ENCODE results near the gene CIC.
"Not testable (repeated sequence)": the region's sequence is repeated elsewhere in the genome, so short reads cannot be mapped to it uniquely, and the experiment has no call there.

CIC gene

GRCh38 chr19:42335971-42336370, 66.9 kb downstream of the CIC start:
- no peak for DNase-seq

- DNase-seq, result not testable (repeated sequence)
Observed at GRCh38 chr19:42339126-42339860, 70.2 kb downstream of the CIC start.

DNA sequence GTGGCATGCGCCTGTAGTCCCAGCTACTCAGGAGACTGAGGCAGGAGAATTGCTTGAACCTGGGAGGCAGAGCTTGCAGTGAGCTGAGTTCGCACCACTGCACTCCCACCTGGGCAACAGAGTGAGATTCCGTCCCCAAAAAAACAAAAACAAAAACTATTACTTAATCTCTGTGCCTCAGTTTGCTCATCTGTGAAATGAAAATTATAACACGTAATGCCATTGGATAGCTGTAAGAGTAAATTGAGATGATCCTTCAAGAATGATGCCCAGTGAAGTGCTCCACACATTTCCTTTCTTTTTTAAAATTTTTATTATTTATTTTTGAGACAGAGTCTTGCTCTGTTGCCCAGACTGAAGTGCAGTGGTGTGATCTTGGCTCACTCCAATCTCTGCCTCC, 70.9 kb downstream of the CIC start:
- not testable (repeated sequence) for DNase-seq

DNA sequence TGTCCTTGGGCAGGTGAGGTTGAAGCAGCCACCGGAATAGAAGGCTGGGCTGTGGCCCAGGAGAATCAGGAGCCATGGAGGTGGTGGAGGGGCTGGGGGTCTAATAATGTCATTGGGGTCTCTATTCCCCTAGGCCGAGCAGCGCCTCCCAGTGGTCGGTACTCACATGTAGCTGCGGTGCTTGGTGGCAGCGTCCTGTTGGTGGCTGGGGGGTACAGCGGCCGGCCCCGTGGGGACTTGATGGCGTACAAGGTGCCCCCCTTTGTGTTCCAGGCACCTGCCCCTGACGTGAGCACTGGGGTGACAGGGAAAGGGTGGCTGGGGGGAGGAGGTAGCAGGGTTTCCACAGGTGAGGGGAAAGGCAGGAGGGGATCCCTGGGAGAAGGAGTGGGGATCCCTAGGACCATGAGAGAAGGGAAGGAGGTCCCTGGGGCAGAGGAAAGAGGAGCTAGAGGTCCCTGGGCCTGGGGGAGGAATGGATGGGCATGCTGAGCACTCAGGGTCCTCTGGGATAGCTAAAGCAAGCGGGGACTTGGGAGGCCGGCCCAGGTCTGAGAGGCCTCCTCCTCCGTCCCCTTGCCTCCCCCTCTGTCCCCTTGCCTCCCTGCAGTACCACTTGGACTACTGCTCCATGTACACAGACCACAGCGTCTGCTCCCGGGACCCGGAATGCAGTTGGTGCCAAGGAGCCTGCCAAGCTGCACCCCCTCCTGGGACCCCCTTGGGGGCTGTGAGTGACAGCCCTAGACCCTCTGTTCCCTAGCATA, 74.5 kb downstream of the CIC start:
- no peak for DNase-seq

- DNase-seq, result no peak
Observed at GRCh38 chr19:42344336-42344893, 75.4 kb downstream of the CIC start.

Measured in DMS153 (cell line).